ENCODE measurements around the gene FARP1.

The FARP1 gene

DNA sequence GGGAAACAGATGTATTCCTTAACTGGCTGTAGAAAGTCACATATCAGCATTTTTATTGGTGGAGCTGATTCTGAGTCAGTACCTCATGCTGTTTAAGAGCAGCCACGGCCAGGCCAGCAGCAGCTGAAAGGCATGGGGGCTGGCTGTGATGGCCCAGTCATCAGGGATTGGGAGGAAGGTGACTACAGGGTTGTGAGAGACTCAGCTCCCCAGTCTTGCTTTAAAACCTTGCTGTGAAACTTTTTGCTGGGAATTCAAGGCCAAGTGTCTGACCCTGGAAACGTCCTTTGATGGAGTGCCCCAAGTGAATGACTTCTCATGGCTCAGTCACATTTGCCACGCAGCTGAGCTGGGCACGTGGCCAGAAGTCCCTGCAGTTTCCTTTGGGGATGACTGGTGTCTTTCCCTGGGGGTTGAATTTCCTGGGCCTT lies 73.3 kb downstream of the FARP1 start:
- CTCF ChIA-PET = interaction anchor here (0.7 to 1.6 kb wide), 3 partner anchors 11 to 183 kb away, joined by 3 to 4 read pairs (median 4); no protein-coding TSS in a partner anchor
- no peak for DNase-seq (ENCODE audit: low read depth, low spot score)
- POLR2A ChIA-PET = interaction anchor here (0.6 to 0.8 kb wide), 2 partner anchors 411 to 413 kb away, joined by 3 read pairs; no protein-coding TSS in a partner anchor
- TF ChIP-seq, protein P1, sequence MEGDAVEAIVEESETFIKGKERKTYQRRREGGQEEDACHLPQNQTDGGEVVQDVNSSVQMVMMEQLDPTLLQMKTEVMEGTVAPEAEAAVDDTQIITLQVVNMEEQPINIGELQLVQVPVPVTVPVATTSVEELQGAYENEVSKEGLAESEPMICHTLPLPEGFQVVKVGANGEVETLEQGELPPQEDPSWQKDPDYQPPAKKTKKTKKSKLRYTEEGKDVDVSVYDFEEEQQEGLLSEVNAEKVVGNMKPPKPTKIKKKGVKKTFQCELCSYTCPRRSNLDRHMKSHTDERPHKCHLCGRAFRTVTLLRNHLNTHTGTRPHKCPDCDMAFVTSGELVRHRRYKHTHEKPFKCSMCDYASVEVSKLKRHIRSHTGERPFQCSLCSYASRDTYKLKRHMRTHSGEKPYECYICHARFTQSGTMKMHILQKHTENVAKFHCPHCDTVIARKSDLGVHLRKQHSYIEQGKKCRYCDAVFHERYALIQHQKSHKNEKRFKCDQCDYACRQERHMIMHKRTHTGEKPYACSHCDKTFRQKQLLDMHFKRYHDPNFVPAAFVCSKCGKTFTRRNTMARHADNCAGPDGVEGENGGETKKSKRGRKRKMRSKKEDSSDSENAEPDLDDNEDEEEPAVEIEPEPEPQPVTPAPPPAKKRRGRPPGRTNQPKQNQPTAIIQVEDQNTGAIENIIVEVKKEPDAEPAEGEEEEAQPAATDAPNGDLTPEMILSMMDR (IDR thresholded peaks at IDR 0.05; ENCODE audit: insufficient read depth, low read length, missing control alignments) = no peak
- H3K4me3 ChIP-seq (ENCODE audit: low read depth, low read length) = no peak overlapping the region

DNA sequence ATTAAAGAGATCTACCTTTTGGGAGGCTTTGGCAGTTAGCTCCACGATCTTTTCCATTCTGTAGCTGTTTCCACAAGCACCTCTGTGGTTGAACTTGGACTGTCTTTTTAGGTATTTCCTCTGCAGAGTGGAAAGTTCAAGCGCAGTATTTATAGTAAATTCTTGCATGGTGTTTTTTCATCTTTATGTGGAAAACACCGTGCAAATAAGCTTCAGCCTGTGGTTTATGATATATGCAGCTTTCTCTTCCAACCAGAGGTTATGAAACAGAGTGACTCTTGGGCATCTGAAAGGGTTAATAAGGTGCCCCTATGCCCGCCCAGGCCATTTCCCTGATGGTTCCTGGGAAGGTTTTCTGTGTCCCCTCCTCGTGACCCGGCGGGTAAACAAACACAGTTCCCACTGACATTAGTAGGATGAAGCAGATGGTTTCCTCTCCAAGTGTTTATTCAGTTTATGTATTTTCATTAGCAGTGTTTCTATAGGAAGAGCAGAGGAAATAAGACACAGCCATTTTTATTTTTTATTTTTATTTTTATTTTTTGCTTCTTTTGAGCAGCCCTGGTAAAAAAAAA lies 73.9 kb downstream of the FARP1 start:
- no peak overlapping the region for H3K4me3 ChIP-seq (ENCODE audit: low read depth, low read length)

DNA sequence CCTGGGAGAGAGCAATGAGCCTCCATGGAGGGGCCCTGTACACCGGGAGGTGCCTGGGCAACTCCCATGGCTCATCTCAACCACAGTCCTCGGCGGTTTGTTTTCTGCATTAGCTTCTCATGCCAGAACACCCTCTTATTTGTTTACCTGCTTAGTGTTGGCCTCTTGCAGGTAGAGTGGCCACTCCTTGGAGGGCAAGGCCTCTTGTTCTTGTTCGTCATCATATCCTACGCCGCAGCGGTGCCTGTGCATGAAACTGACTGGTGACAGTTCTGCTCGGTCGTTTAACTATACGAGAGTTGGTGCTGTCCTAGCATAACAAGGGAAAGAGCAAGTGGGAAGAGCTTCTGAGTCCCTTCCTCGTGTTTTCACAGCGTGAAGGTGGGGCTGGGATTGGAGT lies 74.7 kb downstream of the FARP1 start:
- POLR2A ChIA-PET = no interaction called here
- TF ChIP-seq, protein P1 (IDR thresholded peaks at IDR 0.05; ENCODE audit: insufficient read depth, low read length, missing control alignments) = no peak
- CTCF ChIA-PET = interaction anchor here (0.7 kb wide), 1 partner anchor 227 kb away, joined by 3 read pairs; no protein-coding TSS in a partner anchor
- no peak for DNase-seq (ENCODE audit: low read depth, low spot score)
- no peak overlapping the region for H3K4me3 ChIP-seq (ENCODE audit: low read depth, low read length)

More for the DNA sequence above, 73.9 kb downstream of the FARP1 start:
- ChIA-PET CTCF (interaction anchor here (1.5 kb wide), 1 partner anchor 38 kb away, joined by 4 read pairs; no protein-coding TSS in a partner anchor), POLR2A (interaction anchor here (0.6 kb wide), 1 partner anchor 411 kb away, joined by 3 read pairs; no protein-coding TSS in a partner anchor)
- no peak for DNase-seq (ENCODE audit: low read depth, low spot score)
- TF ChIP-seq, protein P1 (IDR thresholded peaks at IDR 0.05; ENCODE audit: insufficient read depth, low read length, missing control alignments) = no peak

DNA sequence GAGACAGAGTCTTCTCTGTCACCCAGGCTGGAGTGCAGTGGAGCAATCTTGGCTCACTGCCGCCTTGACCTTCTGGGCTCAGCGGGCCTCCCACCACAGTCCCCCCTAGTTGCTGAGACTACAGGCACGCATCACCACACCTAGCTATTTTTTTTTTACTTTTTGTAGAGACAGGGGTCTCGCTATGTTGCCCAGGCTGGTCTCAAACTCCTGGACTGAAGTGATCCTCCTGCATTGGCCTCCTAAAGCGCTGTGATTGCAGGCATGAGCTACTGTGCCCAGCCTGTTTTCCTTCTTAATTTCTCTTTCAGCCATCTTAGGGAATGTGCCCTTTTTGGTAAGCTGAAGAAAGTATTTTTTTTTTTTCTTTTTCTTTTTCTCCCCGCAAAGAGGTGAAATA lies 76.8 kb downstream of the FARP1 start:
- no peak for DNase-seq (ENCODE audit: low read depth, low spot score)
- CTCF ChIA-PET = interaction anchor here (0.9 kb wide), 1 partner anchor 13 kb away, joined by 3 read pairs; no protein-coding TSS in a partner anchor
- POLR2A ChIA-PET = interaction anchor here (0.6 kb wide), 1 partner anchor 173 kb away, joined by 3 read pairs; no protein-coding TSS in a partner anchor
- TF ChIP-seq, protein P1 (IDR thresholded peaks at IDR 0.05; ENCODE audit: insufficient read depth, low read length, missing control alignments) = no peak
- H3K4me3 ChIP-seq (ENCODE audit: low read depth, low read length) = no peak overlapping the region

DNA sequence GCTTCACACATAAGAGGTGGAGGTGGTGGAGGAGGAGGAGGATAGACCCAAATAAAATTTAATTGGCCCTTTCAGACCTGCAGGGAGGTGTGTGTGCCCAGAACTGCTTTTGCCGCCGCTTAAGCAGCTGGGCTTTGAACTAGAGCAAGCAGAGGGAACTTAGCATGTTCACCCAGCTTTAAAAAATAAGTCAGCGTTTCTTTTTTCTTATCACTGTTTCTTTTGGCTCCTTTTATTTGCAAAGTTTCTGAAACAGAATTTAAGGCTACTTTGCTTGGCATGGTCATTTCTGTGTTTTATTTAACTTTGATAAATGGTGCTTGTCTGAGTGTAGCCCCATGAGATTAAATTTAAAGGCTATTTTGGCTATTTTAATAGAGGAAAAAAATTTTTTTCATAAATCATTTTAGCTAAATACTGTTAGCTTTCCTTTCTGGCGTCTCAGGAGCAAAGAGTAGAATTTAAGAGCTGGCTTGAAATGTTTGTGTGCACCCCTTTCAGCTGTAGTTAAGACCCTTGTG lies 77.4 kb downstream of the FARP1 start:
- ChIA-PET CTCF (interaction anchor here (1.0 to 1.2 kb wide), 2 partner anchors 10 to 15 kb away, joined by 3 to 5 read pairs; no protein-coding TSS in a partner anchor), POLR2A (no interaction called here)
- DNase-seq (ENCODE audit: low read depth, low spot score) = no peak
- TF ChIP-seq, protein P1 (IDR thresholded peaks at IDR 0.05; ENCODE audit: insufficient read depth, low read length, missing control alignments) = no peak
- H3K4me3 ChIP-seq (ENCODE audit: low read depth, low read length) = no peak overlapping the region

DNA sequence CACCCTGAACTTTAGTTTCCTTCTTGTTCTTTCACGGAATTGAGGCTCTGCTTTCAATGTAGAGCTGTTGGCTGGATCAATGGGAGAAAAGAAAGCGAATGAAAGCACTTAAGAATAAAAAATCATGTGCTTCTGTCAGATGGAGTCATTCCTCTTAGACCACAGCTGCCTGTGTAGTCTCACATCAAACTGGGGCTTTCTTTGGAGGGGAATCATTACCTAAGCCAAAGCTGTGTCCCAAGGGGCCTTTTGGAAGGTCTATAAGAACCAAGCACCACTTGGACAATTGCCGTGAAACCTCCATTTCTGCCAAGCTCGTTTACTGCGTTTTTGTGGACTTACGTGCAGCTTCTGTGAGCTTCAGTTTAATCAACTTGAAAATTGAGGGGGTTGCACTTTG lies 78.3 kb downstream of the FARP1 start:
- TF ChIP-seq, protein P1 (IDR thresholded peaks at IDR 0.05; ENCODE audit: insufficient read depth, low read length, missing control alignments) = no peak
- H3K4me3 ChIP-seq (ENCODE audit: low read depth, low read length) = no peak overlapping the region
- POLR2A ChIA-PET = interaction anchor here (0.8 kb wide), 1 partner anchor 13 kb away, joined by 4 read pairs; no protein-coding TSS in a partner anchor
- CTCF ChIA-PET = interaction anchor here (1.0 to 1.2 kb wide), 2 partner anchors 11 to 14 kb away, joined by 3 to 5 read pairs; no protein-coding TSS in a partner anchor
- DNase-seq (ENCODE audit: low read depth, low spot score) = no peak

Measured in AG04449 (cell line).